ENCODE data around the gene BRICD5.

BRICD5 gene

DNA sequence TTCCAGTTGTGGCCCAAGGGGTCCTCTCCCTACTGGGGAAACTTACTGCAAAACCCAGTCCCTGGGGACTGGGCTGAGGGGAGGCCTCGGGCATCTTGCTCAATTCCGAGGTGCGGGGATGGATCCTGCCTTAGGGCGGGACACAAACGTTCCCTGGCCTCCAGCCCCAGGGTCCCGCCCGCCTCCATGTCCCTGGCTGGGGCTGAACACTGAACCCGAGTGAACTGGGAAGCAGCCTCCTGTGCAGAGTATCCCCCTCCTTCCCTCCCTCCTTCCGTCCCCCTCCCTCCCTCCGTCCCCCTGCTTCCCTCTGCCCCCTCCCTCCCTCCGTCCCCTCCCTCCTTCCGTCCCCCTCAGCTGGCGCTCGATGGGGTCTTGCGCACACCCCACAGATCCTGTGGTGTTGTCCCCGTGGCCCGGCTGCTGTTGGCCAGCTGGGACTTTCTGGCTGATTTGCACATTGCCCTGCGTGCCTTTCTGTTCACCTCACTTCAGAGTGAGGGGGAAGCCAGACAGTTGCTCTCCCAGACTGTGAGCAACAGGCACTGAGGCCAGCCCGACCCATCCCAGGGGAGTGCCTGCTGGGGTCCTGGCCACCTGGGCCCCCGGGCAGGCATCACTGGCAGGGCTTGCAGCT lies 49.6 kb downstream of the BRICD5 start:
- no peak for DNase-seq (ENCODE audit: low spot score)
- CTCF ChIA-PET, result interaction anchor here (0.6 to 1.2 kb wide), 2 partner anchors 33 to 261 kb away, joined by 3 read pairs; no protein-coding TSS in a partner anchor
- H3K27ac ChIP-seq, result peak overlapping the region; percentile 100
- no peak for TF ChIP-seq CTCF (conservative IDR thresholded peaks at IDR 0.05; ENCODE audit: low read depth)
- POLR2A ChIA-PET (ENCODE audit: low non-redundant PET), result interaction anchor here (1.0 kb wide), 1 partner anchor 14 kb away, joined by 3 read pairs; no protein-coding TSS in a partner anchor
